ENCODE results near the gene CNGB1. TPM values are rescaled to one million over a fixed set of nuclear protein-coding genes. Genes with fewer than 3 reads are reported as not detected.

Gene CNGB1
- total RNA-seq, 1 experiment from 2014 or later = 0.04 TPM

- intact Hi-C loops (cut with micrococcal nuclease) = no loop called here
- no peaks in the 10 kb centered on the region for H3K9me2 ChIP-seq (replicated peaks; ENCODE audit: low read length)
- no peaks in the 10 kb centered on the region for H3K4me1 ChIP-seq (ENCODE audit: insufficient read depth, low read length)
- H3K79me2 ChIP-seq (ENCODE audit: low read length) = no peaks in the 10 kb centered on the region
- no peak overlapping the region for H3K9ac ChIP-seq (ENCODE audit: low read length)
- TF ChIP-seq EZH2phosphoT487 (IDR thresholded peaks at IDR 0.05; ENCODE audit: borderline replicate concordance, low read length) (no peak), EZH2 (IDR thresholded peaks at IDR 0.05; ENCODE audit: low read length, unreplicated experiment) (no peak), CTCF (conservative IDR thresholded peaks at IDR 0.05; ENCODE audit: low read depth, low read length) (no peak)
- H3K27ac ChIP-seq (ENCODE audit: low read length) = no peak overlapping the region
- no peak for ATAC-seq
- CTCF ChIA-PET = no interaction called here
- H3K9me3 ChIP-seq (ENCODE audit: low read length) = no peaks in the 10 kb centered on the region
- no peak overlapping the region for H3K4me3 ChIP-seq (ENCODE audit: low read length)
- POLR2A ChIA-PET (ENCODE audit: unreplicated experiment) = interaction anchor here (0.5 kb wide), 1 partner anchor 83 kb away, joined by 3 read pairs; no protein-coding TSS in a partner anchor
- H2AFZ ChIP-seq (ENCODE audit: low read length) = no peak overlapping the region
- no peaks in the 10 kb centered on the region for H4K20me1 ChIP-seq (ENCODE audit: low read length)
- no peaks in the 10 kb centered on the region for H3F3A ChIP-seq (ENCODE audit: low read length, unreplicated experiment)
- BruUV-seq (replicated peaks) = no TSS peak
- DNase-seq = no peak
- H3K4me2 ChIP-seq (ENCODE audit: low read length) = no peak overlapping the region
- no peaks in the 10 kb centered on the region for H3K36me3 ChIP-seq (ENCODE audit: low read depth, low read length)
- H3K27me3 ChIP-seq (ENCODE audit: low read length) = no peaks in the 10 kb centered on the region
These were observed 14.6 kb downstream of the CNGB1 start for GRCh38 chr16:57956270-57956808.

- BruUV-seq (replicated peaks) = no TSS peak
- intact Hi-C loops (cut with micrococcal nuclease) = no loop called here
- POLR2A ChIA-PET (ENCODE audit: unreplicated experiment) = interaction anchor here (0.5 kb wide), 1 partner anchor 84 kb away, joined by 3 read pairs; no protein-coding TSS in a partner anchor
- TF ChIP-seq CTCF (conservative IDR thresholded peaks at IDR 0.05; ENCODE audit: low read depth, low read length) (no peak), EZH2 (IDR thresholded peaks at IDR 0.05; ENCODE audit: low read length, unreplicated experiment) (no peak), EZH2phosphoT487 (IDR thresholded peaks at IDR 0.05; ENCODE audit: borderline replicate concordance, low read length) (no peak)
- Histone ChIP-seq H3K4me2 (ENCODE audit: low read length) (no peak overlapping the region; the same call in 1 of the 2 replicates), H2AFZ (ENCODE audit: low read length) (no peak overlapping the region), H3K36me3 (ENCODE audit: low read depth, low read length) (no peaks in the 10 kb centered on the region), H3K9me2 (replicated peaks; ENCODE audit: low read length) (no peaks in the 10 kb centered on the region), H3K9me3 (ENCODE audit: low read length) (no peaks in the 10 kb centered on the region), H3K79me2 (ENCODE audit: low read length) (no peaks in the 10 kb centered on the region), H3K4me3 (ENCODE audit: low read length) (no peak overlapping the region), H3F3A (ENCODE audit: low read length, unreplicated experiment) (no peaks in the 10 kb centered on the region), H3K9ac (ENCODE audit: low read length) (no peak overlapping the region), H3K27me3 (ENCODE audit: low read length) (no peaks in the 10 kb centered on the region), H3K4me1 (ENCODE audit: insufficient read depth, low read length) (no peaks in the 10 kb centered on the region), H4K20me1 (ENCODE audit: low read length) (no peaks in the 10 kb centered on the region), H3K27ac (ENCODE audit: low read length) (no peak overlapping the region)
- ATAC-seq (no peak; the same call in 1 of the 2 replicates), DNase-seq (no peak)
- CTCF ChIA-PET = no interaction called here
These were observed 15.2 kb downstream of the CNGB1 start for GRCh38 chr16:57955572-57956188.

- no peak overlapping the region for H3K9ac ChIP-seq (ENCODE audit: low read length)
- ATAC-seq = no peak
- H3K27ac ChIP-seq (ENCODE audit: low read length) = no peak overlapping the region
- intact Hi-C loops (cut with micrococcal nuclease) = no loop called here
- no peak overlapping the region for H2AFZ ChIP-seq (ENCODE audit: low read length)
- ChIA-PET CTCF (no interaction called here), POLR2A (ENCODE audit: unreplicated experiment) (no interaction called here)
- no peak overlapping the region for H3K4me3 ChIP-seq (ENCODE audit: low read length)
- H3K79me2 ChIP-seq (ENCODE audit: low read length) = no peaks in the 10 kb centered on the region
- TF ChIP-seq CTCF (conservative IDR thresholded peaks at IDR 0.05; ENCODE audit: low read depth, low read length) (no peak), EZH2phosphoT487 (IDR thresholded peaks at IDR 0.05; ENCODE audit: borderline replicate concordance, low read length) (no peak), EZH2 (IDR thresholded peaks at IDR 0.05; ENCODE audit: low read length, unreplicated experiment) (no peak)
- no peaks in the 10 kb centered on the region for H3K9me2 ChIP-seq (replicated peaks; ENCODE audit: low read length)
- H3K4me2 ChIP-seq (ENCODE audit: low read length) = no peak overlapping the region
- no peaks in the 10 kb centered on the region for H3K36me3 ChIP-seq (ENCODE audit: low read depth, low read length)
- H3K4me1 ChIP-seq (ENCODE audit: insufficient read depth, low read length) = no peaks in the 10 kb centered on the region
- no peaks in the 10 kb centered on the region for H3K27me3 ChIP-seq (ENCODE audit: low read length)
- no peaks in the 10 kb centered on the region for H3K9me3 ChIP-seq (ENCODE audit: low read length)
- no peak for DNase-seq
- H4K20me1 ChIP-seq (ENCODE audit: low read length) = no peaks in the 10 kb centered on the region
- BruUV-seq (replicated peaks) = no TSS peak
- no peaks in the 10 kb centered on the region for H3F3A ChIP-seq (ENCODE audit: low read length, unreplicated experiment)
These were observed 17.1 kb downstream of the CNGB1 start for GRCh38 chr16:57953857-57954256.

Data from PC-3 (cell line).